ENCODE results near the gene CEL.
"Not testable (repeated sequence)": the region's sequence is repeated elsewhere in the genome, so short reads cannot be mapped to it uniquely, and the experiment has no call there.

The CEL gene

DNA sequence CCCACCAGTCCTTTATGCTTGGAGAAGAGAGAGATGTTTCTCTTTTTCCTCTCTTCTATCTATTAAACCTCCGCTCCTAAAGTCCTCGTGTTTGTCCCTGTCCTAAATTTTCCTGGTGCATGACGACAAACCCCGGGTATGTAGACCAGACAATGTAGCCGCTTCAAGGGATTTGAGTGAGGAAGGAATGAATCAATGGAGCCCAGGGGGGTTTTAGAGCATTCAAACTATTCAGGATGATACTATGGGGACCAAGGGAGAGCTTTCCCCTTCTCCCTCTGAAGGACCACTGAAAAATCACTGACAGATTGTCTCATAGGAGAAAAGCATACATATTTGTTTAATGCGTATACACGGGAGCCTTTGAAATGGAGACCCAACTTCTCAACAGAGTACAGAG is 18.4 kb downstream of the CEL start:
- DNase-seq (ENCODE audit: low read depth): no peak

DNA sequence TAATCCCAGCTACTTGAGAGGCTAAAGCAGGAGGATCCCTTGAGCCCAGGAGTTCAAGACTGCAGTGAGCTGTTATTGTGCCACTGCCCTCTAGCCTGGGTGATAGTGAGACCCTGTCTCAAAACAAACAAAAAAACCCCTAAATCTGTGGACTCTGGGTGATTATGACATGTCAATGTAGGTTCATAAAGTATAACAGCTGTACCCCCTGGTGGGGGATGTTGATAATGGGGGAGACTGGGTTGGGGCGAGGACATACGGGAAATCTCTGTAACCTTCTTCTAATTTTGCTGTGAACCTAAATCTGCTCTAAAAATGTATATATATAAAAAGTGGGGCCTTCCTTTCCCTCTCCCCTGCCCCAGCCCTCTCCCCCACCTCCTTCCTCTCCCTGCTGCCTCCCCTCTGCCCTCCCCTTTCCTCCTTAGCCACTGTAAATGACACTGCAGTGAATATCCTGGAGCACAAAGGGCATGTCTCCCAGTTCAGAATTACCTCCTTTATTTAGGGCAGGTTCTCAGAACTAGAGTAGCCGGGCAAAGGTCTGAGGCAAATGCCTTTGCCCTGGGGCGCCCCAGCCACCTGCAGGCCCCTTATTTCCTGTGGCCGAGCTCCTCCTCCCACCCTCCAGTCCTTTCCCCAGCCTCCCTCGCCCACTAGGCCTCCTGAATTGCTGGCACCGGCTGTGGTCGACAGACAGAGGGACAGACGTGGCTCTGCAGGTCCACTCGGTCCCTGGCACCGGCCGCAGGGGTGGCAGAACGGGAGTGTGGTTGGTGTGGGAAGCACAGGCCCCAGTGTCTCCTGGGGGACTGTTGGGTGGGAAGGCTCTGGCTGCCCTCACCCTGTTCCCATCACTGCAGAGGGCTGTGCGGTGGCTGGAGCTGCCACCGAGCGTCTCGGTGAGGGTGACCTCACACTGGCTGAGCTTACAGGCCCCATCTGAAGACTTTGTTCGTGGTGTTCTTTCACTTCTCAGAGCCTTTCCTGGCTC is 19.3 kb downstream of the CEL start:
- DNase-seq (ENCODE audit: low read depth); H3K4me3 ChIP-seq (ENCODE audit: low read length): not testable (repeated sequence)

More for the DNA sequence above, 18.4 kb downstream of the CEL start:
- TF ChIP-seq, protein P1, sequence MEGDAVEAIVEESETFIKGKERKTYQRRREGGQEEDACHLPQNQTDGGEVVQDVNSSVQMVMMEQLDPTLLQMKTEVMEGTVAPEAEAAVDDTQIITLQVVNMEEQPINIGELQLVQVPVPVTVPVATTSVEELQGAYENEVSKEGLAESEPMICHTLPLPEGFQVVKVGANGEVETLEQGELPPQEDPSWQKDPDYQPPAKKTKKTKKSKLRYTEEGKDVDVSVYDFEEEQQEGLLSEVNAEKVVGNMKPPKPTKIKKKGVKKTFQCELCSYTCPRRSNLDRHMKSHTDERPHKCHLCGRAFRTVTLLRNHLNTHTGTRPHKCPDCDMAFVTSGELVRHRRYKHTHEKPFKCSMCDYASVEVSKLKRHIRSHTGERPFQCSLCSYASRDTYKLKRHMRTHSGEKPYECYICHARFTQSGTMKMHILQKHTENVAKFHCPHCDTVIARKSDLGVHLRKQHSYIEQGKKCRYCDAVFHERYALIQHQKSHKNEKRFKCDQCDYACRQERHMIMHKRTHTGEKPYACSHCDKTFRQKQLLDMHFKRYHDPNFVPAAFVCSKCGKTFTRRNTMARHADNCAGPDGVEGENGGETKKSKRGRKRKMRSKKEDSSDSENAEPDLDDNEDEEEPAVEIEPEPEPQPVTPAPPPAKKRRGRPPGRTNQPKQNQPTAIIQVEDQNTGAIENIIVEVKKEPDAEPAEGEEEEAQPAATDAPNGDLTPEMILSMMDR (conservative IDR thresholded peaks at IDR 0.05; ENCODE audit: low read depth, low read length): no peak
- no peak overlapping the region for H3K4me3 ChIP-seq (ENCODE audit: low read length)

DNA sequence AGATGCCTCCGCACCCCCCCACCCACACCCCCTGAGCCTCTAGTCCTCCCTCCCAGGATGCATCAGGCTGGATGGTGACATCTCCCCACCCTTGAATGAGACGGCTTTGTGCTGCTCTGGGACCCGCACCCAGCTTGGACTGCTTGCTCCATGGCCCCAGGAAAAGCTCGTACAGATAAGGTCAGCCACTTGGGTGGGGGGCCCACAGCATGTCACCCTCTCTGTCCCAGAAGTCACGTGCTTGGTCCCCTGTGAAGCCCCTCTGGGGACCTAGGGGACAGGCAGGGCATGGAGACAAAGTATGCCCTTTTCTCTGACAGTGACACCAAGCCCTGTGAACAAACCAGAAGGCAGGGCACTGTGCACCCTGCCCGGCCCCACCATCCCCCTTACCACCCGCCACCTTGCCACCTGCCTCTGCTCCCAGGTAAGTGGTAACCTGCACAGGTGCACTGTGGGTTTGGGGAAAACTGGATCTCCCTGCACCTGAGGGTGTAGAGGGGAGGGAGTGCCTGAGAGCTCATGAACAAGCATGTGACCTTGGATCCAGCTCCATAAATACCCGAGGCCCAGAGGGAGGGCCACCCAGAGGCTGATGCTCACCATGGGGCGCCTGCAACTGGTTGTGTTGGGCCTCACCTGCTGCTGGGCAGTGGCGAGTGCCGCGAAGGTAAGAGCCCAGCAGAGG is 20.3 kb downstream of the CEL start:
- DNase-seq (ENCODE audit: low read depth); H3K4me3 ChIP-seq (ENCODE audit: low read length): not testable (repeated sequence)

DNA sequence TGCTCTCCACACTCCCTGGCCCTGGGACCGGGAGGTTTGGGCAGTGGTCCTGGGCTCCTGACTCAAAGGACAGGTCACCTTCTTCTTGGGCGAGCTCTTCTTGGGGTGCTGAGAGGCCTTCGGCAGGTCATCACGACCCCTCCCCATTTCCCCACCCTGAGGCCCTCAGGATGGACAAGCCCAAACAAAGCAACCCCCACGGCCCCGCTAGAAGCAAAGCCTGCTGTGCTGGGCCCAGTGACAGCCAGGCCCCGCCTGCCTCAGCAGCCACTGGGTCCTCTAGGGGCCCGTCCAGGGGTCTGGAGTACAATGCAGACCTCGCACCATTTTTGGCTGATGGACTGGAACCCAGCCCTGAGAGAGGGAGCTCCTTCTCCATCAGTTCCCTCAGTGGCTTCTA is 21.9 kb downstream of the CEL start:
- not testable (repeated sequence) for DNase-seq (ENCODE audit: low read depth); H3K4me3 ChIP-seq (ENCODE audit: low read length)

DNA sequence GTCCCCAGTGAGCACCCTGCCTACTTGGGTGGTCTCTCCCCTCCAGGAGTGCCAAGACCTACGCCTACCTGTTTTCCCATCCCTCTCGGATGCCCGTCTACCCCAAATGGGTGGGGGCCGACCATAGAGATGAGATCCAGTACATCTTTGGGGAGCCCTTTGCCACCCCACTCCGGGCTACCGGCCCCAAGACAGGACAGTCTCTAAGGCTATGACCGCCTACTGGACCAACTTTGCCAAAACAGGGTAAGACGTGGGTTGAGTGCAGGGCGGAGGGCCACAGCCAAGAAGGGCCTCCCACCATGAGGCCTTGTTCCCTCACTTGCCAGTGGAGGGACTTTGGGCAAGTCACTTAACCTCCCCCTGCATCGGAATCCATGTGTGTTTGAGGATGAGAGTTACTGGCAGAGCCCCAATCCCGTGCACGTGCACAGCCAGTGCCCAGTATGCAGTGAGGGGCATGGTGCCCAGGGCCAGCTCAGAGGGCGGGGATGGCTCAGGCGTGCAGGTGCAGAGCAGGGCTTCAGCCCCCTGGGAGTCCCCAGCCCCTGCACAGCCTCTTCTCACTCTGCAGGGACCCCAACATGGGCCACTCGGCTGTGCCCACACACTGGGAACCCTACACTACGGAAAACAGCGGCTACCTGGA is 24.6 kb downstream of the CEL start:
- not testable (repeated sequence) for DNase-seq (ENCODE audit: low read depth); H3K4me3 ChIP-seq (ENCODE audit: low read length)

DNA sequence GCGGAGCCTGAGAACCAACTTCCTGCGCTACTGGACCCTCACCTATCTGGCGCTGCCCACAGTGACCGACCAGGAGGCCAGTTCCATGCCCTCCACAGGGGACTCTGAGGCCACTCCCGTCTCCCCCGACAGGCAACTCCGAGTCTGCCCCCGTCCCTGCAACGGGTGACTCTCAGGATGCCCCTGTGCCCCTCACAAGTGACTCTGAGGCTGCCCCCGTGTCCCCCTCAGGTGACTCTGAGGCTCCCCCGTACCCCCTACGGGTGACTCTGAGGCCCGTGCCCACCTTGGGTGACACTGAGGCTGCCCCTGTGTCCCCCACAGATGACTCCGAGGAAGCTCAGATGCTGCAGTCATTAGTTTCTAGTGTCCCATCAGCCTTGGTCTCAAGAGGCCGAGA is 25.1 kb downstream of the CEL start:
- TF ChIP-seq, protein P1 (conservative IDR thresholded peaks at IDR 0.05; ENCODE audit: low read depth, low read length): no peak
- DNase-seq (ENCODE audit: low read depth): no peak
- no peak overlapping the region for H3K4me3 ChIP-seq (ENCODE audit: low read length)

DNA sequence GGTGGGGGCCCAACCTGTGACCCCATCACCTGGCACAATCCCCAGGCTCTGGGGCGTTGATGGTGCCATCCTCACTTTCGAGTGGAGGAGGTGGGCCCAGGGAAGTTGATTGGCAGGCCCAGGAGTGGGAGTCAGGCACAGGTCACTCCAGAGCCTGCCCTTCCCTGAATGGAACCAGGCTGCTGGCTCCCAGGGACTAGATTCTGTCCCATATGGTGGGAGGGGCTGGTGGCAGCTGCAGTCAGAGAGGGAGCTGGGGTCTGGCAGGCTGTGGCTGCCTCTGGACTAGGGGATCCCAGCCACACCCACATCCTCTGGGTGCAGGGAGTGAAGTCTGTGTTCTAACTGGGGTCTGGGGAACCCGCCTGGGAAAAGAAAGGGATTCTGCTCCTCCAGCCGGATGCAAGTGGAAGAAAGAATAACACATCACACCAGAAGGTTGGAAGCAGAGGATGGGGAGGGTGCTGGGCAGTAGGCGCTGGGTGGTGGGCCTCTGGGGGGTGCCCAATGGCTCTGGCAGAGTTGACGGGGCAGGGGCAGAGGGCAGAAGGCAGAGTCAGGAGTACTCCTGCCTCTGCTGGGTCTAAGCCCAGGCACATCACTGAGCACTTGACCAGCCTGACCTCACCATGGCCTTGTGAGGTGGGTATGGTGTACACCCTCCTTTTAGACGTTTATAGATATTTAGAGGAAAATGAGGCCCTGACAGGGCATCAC is 25.8 kb downstream of the CEL start:
- TF ChIP-seq, protein P1 (conservative IDR thresholded peaks at IDR 0.05; ENCODE audit: low read depth, low read length): no peak
- no peak overlapping the region for H3K4me3 ChIP-seq (ENCODE audit: low read length)
- DNase-seq (ENCODE audit: low read depth): no peak

DNA sequence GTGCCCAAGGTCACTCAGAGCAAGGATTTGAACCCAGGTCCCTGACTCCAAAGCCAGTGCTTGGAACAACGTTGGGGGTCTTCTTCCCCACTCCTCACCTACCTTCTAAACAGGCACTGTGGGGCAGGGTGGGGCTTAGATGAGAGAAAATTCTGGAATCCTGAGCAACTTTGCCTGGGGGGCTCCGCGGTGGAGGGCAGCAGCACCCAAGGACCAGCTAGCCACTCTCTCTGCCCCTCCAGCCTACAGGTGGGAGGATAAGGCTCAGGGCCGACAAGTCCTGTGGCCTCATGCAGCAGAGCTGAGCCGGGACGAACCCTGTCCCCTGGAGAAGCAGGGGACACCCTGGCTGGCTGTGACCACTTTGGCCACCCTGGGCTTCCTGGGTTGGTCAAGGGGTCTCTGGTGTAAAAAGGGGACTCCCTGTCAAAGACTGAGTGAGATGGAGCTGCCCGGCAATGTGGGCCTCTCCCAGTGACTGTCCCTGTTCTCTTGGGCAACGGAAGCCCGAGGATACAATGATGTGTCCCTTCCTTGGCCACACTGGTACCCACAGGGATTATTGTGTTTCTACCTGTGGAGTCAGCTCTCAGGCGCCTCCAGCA is 26.5 kb downstream of the CEL start:
- no peak overlapping the region for H3K4me3 ChIP-seq (ENCODE audit: low read length)
- TF ChIP-seq, protein P1 (conservative IDR thresholded peaks at IDR 0.05; ENCODE audit: low read depth, low read length): no peak
- no peak for DNase-seq (ENCODE audit: low read depth)

All from retinal pigment epithelial cell (primary cell).